22Rv1 (cell line): ENCODE measurements around the gene APBB1.
"Not testable (repeated sequence)": the region's sequence is repeated elsewhere in the genome, so short reads cannot be mapped to it uniquely, and the experiment has no call there.

ENCODE experiments used
- H3K27ac ChIP-seq: fragments of 450-650 bp; 2 replicates; pipeline ENCODE4 v1.5.1; 2017
- ZFX ChIP-seq: fragments of 450-650 bp; IDR thresholded peaks from 2 replicates; pipeline ENCODE4 v1.6.1; 2017; ENCODE audit warnings: antibody characterized with exemption, borderline replicate concordance
- TF ChIP-seq, protein P1 (sequence below): fragments of 450-650 bp; IDR thresholded peaks from 2 replicates; pipeline ENCODE4 v1.5.1; 2017; ENCODE audit warnings: mild to moderate bottlenecking

The APBB1 gene

DNA sequence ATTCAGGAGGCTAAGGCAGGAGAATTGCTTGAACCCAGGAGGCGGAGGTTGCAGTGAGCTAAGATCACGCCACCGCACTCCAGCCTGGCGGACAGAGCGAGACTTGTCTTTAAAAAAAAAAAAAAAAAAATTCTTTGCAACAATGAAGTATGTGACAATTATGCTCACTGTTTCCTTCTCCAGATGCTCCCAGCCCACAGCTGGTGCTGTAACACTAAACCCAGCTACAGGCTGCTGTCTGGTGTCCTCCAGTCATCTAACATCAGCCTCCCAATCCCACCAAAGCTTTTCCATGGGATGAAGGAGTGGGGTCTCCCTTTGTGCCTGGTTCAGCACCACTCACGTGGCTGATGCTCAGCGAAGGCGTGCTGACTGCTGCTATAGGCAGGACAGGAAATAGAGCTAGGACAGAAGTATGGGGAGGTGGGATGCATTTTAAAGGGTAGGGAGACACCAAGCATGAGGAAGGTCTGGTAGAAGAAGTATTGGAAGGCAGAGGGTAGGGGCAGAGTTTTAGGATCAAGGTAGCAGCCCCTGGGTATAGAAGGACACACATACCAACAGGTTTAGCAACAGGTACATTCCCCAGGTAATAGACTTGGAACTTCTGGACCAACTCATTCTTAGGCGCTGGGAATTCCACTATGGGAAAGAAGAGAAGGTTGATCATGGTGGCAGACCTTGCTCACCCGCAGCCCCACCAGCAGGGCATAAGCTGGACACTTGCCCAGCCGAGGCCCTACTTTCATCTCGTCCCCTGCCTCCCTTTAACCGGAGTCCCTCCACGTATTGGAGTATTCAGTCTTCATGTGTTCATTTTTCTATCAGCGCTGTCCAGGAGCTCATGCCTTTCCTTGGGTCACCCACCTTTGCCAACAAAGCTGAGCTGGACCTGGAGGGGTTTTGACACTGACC, 18.2 kb downstream of the APBB1 start:
- no peak overlapping the region for H3K27ac ChIP-seq
- TF ChIP-seq, protein P1, sequence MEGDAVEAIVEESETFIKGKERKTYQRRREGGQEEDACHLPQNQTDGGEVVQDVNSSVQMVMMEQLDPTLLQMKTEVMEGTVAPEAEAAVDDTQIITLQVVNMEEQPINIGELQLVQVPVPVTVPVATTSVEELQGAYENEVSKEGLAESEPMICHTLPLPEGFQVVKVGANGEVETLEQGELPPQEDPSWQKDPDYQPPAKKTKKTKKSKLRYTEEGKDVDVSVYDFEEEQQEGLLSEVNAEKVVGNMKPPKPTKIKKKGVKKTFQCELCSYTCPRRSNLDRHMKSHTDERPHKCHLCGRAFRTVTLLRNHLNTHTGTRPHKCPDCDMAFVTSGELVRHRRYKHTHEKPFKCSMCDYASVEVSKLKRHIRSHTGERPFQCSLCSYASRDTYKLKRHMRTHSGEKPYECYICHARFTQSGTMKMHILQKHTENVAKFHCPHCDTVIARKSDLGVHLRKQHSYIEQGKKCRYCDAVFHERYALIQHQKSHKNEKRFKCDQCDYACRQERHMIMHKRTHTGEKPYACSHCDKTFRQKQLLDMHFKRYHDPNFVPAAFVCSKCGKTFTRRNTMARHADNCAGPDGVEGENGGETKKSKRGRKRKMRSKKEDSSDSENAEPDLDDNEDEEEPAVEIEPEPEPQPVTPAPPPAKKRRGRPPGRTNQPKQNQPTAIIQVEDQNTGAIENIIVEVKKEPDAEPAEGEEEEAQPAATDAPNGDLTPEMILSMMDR, result no peak
- no peak for TF ChIP-seq ZFX

DNA sequence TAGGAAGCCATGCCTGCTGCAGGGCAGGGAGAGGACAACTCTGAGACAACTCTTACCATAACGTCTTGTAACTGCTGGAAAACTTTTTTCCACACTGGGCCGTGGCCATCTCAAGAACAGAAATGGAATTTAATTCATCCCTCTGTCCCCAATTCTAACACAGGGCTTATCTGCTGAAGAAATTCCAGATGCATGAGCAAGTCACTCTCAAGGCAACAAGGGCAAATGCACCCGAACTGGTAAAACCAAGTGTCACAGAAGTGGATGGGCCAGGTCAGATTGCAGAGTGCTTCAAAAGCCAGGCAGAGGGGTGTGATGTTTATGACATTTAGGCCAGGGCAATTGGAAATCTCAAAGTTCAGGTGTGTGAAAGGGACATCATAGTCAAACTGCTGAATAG, 21.3 kb downstream of the APBB1 start:
- H3K27ac ChIP-seq, result no peak overlapping the region
- TF ChIP-seq, protein P1, result no peak
- no peak for TF ChIP-seq ZFX

DNA sequence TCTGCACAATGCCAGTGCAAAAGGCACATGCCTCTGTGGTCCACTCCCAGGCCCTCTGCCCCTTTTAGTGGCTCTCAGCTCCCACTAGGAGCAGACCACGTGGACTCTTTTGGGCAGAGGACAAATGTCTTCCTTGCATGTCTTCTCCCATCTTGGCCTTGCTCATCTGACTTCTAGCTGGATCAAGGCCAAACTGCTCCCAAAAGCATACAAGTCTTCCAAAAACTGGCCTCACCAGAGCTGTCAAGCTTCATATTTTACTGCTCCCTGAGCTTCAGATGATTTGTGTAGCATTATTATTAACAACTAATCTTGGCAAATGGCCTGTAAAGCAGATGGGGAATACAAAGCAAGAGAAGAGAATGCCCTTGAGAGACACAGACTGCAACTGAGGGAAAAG, 21.7 kb downstream of the APBB1 start:
- TF ChIP-seq ZFX, result no peak
- TF ChIP-seq, protein P1, result no peak
- H3K27ac ChIP-seq, result no peak overlapping the region

DNA sequence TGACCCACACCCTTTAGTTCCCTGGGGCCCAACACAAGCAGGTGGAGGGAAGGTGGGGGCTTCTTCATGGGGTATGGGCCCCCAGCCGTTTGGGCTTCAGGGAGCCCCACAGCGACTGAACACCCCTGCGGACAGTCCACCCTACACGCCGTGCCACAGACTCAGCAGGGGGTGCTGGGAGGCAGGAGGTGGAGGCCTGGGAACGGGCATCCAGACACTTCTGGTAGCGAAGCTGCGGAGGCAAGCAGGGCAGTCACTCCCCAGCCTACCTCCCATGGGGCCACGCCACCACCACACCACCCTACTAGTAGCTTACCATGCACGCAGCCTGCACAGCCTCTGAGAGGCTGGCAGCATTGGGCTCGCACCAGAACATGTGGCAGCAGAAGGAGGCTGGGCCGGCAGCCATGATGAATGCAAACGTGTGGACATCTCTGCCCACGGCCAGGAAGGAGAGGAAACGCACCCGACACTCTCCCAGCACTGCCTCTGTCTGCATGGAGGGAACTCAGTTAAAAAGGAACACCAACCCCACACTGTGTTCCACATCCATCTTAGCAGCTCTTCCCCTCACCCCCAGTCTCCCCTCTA, 23.3 kb downstream of the APBB1 start:
- H3K27ac ChIP-seq, result no peak overlapping the region
- TF ChIP-seq ZFX, result no peak
- TF ChIP-seq, protein P1, result no peak

DNA sequence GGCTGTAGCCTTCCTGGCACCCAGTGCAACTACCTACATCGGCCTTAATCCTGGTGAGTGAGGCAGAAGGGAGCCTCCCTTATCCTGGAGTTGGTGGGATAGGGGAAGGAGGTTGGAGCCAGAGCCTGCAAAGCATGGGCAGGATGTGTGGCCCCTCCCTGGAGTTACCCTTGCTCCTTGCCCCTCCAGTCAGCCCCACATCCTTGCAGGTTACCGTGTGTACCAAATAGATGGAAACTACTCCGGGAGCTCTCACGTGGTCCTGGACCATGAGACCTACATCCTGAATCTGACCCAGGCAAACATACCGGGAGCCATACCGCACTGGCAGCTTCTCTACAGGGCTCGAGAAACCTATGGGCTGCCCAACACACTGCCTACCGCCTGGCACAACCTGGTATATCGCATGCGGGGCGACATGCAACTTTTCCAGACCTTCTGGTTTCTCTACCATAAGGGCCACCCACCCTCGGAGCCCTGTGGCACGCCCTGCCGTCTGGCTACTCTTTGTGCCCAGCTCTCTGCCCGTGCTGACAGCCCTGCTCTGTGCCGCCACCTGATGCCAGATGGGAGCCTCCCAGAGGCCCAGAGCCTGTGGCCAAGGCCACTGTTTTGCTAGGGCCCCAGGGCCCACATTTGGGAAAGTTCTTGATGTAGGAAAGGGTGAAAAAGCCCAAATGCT, 24.8 kb downstream of the APBB1 start:
- no peak overlapping the region for H3K27ac ChIP-seq
- TF ChIP-seq, protein P1, result no peak
- no peak for TF ChIP-seq ZFX

DNA sequence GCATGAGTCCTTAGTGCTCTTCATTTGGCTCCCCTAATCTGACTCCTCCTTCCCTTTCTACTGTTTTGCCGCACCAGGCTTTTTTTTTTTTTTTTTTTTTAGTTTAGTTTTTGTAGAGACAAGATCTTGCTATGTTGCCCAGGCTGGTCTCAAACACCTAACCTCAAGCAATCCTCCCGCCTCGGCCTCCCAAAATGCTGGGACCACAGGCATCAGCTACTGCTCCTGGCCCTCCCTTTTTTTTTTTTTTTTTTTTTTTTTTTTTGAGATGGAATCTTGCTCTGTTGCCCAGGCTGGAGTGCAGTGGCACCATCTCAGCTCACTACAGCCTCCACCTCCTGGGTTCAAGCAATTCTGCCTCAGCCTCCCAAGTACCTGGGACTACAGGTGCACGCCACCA, 26.6 kb downstream of the APBB1 start:
- H3K27ac ChIP-seq, result not testable (repeated sequence)

DNA sequence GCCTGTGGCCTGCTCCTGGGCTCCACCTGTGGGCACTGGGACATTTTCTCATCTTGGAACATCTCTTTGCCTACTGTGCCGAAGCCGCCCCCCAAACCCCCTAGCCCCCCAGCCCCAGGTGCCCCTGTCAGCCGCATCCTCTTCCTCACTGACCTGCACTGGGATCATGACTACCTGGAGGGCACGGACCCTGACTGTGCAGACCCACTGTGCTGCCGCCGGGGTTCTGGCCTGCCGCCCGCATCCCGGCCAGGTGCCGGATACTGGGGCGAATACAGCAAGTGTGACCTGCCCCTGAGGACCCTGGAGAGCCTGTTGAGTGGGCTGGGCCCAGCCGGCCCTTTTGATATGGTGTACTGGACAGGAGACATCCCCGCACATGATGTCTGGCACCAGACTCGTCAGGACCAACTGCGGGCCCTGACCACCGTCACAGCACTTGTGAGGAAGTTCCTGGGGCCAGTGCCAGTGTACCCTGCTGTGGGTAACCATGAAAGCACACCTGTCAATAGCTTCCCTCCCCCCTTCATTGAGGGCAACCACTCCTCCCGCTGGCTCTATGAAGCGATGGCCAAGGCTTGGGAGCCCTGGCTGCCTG, 27.3 kb downstream of the APBB1 start:
- no peak for TF ChIP-seq ZFX
- TF ChIP-seq, protein P1, result no peak
- no peak overlapping the region for H3K27ac ChIP-seq
